IMR-90 (cell line): ENCODE results near the gene MRPL4.

ENCODE experiments used
- NFE2L2 ChIP-seq: fragments of 150-350 bp; IDR thresholded peaks from 2 replicates; pipeline ENCODE4 v1.6.1; 2016; ENCODE audit warnings: low read depth, mild to moderate bottlenecking, low read length
- POLR2A ChIP-seq: IDR thresholded peaks from 2 replicates; pipeline ENCODE4 v1.6.1; 2012; ENCODE audit warnings: mild to moderate bottlenecking, low read depth, low read length
- RAD21 ChIP-seq: IDR thresholded peaks from 2 replicates; pipeline ENCODE4 v1.6.1; 2012; ENCODE audit warnings: low read length, improper control_type of control experiment
- SMC3 ChIP-seq: fragments of 150-350 bp; IDR thresholded peaks from 2 replicates; pipeline ENCODE4 v1.6.1; 2016; ENCODE audit warnings: low read depth, mild to moderate bottlenecking, antibody characterized with exemption, low read length, moderate library complexity
- TF ChIP-seq, protein P1 (sequence below): conservative IDR thresholded peaks from 2 replicates; pipeline ENCODE4 v1.5.1; 2012; ENCODE audit warnings: mild to moderate bottlenecking, low read depth, low read length, improper control_type of control experiment
- TF ChIP-seq, protein P2 (sequence below): fragments of 150-350 bp; IDR thresholded peaks from 2 replicates; pipeline ENCODE4 v1.6.1; 2017; ENCODE audit warnings: mild to moderate bottlenecking, antibody characterized with exemption, low read length, low read depth

DNA sequence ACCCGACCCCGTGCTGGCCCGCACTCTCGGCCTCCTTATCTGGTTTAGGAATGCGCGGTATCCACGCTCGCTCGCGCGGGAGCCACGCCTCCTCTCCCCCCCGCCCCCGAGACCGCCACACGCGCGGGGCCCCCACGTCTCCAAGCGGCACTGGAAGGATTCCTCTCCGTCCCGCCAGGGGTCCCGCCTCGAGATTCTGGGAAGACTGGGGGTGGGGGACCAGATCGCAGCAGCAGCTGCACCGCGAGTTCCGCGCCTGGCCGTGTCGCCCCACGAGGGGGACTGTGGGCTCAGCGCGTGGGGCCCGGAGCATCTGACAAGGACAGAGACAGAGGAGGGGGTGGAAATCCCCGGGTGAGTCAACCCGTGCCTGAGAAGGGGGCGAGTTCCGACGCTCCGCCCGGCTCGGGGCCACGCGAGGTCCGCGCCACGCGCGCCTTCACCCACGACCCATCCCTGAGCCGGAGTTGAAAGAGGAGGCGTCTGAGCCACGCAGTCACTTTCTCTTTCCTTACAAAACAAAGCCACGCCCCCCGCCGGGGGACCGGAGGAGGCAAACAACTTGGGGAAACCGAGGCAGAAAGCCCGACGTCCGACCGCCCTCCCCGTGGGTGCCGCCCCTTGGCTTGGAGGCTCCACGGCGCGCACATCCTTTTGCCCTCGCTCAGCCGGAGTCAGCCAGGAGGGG lies 21.7 kb upstream of the MRPL4 start:
- peak; percentile 41 for TF ChIP-seq POLR2A
- TF ChIP-seq, protein P1, sequence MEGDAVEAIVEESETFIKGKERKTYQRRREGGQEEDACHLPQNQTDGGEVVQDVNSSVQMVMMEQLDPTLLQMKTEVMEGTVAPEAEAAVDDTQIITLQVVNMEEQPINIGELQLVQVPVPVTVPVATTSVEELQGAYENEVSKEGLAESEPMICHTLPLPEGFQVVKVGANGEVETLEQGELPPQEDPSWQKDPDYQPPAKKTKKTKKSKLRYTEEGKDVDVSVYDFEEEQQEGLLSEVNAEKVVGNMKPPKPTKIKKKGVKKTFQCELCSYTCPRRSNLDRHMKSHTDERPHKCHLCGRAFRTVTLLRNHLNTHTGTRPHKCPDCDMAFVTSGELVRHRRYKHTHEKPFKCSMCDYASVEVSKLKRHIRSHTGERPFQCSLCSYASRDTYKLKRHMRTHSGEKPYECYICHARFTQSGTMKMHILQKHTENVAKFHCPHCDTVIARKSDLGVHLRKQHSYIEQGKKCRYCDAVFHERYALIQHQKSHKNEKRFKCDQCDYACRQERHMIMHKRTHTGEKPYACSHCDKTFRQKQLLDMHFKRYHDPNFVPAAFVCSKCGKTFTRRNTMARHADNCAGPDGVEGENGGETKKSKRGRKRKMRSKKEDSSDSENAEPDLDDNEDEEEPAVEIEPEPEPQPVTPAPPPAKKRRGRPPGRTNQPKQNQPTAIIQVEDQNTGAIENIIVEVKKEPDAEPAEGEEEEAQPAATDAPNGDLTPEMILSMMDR = no peak
- TF ChIP-seq RAD21 = no peak
- no peak for TF ChIP-seq SMC3
- TF ChIP-seq, protein P2, sequence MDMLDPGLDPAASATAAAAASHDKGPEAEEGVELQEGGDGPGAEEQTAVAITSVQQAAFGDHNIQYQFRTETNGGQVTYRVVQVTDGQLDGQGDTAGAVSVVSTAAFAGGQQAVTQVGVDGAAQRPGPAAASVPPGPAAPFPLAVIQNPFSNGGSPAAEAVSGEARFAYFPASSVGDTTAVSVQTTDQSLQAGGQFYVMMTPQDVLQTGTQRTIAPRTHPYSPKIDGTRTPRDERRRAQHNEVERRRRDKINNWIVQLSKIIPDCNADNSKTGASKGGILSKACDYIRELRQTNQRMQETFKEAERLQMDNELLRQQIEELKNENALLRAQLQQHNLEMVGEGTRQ = no peak
- no peak for TF ChIP-seq NFE2L2
